ENCODE data around the gene IQSEC1. TPM values are rescaled to one million over a fixed set of nuclear protein-coding genes. Genes with fewer than 3 reads are reported as not detected.

Gene IQSEC1
- total RNA-seq, 4 donors from 2014 or later = 33.6 to 72.0 (median 55.9) TPM

- TF ChIP-seq, protein P1, sequence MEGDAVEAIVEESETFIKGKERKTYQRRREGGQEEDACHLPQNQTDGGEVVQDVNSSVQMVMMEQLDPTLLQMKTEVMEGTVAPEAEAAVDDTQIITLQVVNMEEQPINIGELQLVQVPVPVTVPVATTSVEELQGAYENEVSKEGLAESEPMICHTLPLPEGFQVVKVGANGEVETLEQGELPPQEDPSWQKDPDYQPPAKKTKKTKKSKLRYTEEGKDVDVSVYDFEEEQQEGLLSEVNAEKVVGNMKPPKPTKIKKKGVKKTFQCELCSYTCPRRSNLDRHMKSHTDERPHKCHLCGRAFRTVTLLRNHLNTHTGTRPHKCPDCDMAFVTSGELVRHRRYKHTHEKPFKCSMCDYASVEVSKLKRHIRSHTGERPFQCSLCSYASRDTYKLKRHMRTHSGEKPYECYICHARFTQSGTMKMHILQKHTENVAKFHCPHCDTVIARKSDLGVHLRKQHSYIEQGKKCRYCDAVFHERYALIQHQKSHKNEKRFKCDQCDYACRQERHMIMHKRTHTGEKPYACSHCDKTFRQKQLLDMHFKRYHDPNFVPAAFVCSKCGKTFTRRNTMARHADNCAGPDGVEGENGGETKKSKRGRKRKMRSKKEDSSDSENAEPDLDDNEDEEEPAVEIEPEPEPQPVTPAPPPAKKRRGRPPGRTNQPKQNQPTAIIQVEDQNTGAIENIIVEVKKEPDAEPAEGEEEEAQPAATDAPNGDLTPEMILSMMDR (IDR thresholded peaks at IDR 0.05) = no peak
- no peak for ATAC-seq (ENCODE audit: low FRiP score)
- no peak for DNase-seq (ENCODE audit: low spot score)
Measured at GRCh38 chr3:13042715-13043271, 30.4 kb downstream of the IQSEC1 start.

GRCh38 chr3:13042127-13042701, 31.0 kb downstream of the IQSEC1 start:
- DNase-seq (ENCODE audit: low spot score) (no peak), ATAC-seq (ENCODE audit: low FRiP score) (no peak)
- TF ChIP-seq, protein P1 (IDR thresholded peaks at IDR 0.05) = no peak

- TF ChIP-seq, protein P1 (IDR thresholded peaks at IDR 0.05) = no peak
- ATAC-seq (ENCODE audit: low FRiP score) (no peak), DNase-seq (ENCODE audit: low spot score) (no peak)
Measured at GRCh38 chr3:13041113-13041776, 32.0 kb downstream of the IQSEC1 start.

- no peak for ATAC-seq (ENCODE audit: low FRiP score)
- TF ChIP-seq, protein P1 (IDR thresholded peaks at IDR 0.05) = no peak
Measured at GRCh38 chr3:13040361-13041074, 32.7 kb downstream of the IQSEC1 start.

DNA sequence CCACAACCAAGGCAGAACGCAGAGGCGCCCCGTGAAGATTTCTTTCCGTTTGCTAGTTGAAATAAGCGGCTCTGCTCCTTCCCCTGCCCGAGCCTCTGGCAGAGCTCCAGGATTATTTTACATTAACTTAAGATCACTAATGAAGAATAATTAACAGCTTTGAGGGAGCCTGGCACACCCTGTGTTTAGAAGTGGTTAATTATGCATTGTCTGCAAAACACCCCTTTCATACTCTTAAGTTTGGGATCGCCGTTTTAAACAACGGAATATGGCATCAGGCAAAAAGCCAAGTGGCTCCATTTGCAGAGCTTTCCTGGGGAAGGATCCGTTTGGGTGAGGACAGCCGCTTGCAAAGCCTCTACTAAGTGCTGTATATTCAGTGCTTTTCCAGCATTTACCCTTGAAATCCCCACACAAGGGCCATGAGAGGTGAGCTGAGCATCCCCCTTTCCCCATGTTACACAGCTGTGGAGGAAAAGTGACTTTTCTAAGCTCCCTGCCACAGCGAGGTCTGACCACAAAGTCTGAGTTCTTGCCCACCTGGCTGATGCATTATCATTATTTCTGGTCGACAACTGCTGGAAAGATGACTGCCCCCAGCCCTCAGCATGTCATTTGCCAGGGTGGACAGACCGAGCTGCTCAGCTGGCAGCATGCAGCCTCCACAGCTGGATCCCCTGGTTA, 33.9 kb downstream of the IQSEC1 start:
- no peak for ATAC-seq (ENCODE audit: low FRiP score)

More at GRCh38 chr3:13040361-13041074, 32.7 kb downstream of the IQSEC1 start:
- no peak for DNase-seq (ENCODE audit: low spot score)

DNA sequence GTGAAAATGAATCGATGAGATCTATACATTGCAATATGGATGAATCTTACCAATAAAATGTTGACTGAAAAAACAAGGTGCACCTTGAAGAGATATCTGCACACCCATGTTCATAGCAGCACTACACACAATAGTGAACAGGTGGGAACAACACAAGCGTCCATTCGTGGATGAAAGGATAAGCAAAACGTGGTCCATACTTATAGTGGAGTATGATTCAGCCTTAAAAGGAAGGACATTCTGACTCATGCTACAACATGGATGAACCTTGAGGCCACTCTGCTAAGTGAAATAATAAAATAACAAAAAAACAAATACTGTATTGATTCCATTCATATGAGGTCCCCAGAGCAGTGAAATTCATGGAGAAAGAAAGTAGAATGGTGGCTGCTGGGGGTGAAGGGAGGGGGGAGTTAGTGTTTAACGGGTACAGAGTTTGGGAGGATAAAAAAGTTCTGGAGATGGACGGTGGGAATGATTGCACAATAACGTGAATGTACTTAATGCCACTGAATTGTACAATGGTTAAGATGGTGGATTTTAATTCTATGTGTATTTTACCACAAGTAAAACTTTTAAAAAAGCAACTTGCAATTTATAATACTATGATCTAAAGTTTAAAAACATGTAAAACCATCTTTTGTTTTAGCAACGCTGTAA, 35.6 kb downstream of the IQSEC1 start:
- ATAC-seq (ENCODE audit: low FRiP score) = no peak
- TF ChIP-seq, protein P1 (IDR thresholded peaks at IDR 0.05) = no peak
- DNase-seq (ENCODE audit: low spot score) = no peak

More for the DNA sequence above, 33.9 kb downstream of the IQSEC1 start:
- TF ChIP-seq, protein P1 (IDR thresholded peaks at IDR 0.05) = no peak
- DNase-seq (ENCODE audit: low spot score) = no peak

All from omental fat pad (tissue), 4 donors.